GM12872 (cell line): ENCODE measurements around the gene LDB2.

ENCODE experiments used
- TF ChIP-seq, protein P1 (sequence below): IDR thresholded peaks from 3 replicates; pipeline ENCODE4 v1.5.1; 2011; ENCODE audit warnings: low read depth, mild to moderate bottlenecking, low read length, moderate library complexity; ENCODE audit not compliant: insufficient read depth

Gene LDB2

GRCh38 chr4:16916031-16916430 is 17.6 kb upstream of the LDB2 start:
- TF ChIP-seq, protein P1, sequence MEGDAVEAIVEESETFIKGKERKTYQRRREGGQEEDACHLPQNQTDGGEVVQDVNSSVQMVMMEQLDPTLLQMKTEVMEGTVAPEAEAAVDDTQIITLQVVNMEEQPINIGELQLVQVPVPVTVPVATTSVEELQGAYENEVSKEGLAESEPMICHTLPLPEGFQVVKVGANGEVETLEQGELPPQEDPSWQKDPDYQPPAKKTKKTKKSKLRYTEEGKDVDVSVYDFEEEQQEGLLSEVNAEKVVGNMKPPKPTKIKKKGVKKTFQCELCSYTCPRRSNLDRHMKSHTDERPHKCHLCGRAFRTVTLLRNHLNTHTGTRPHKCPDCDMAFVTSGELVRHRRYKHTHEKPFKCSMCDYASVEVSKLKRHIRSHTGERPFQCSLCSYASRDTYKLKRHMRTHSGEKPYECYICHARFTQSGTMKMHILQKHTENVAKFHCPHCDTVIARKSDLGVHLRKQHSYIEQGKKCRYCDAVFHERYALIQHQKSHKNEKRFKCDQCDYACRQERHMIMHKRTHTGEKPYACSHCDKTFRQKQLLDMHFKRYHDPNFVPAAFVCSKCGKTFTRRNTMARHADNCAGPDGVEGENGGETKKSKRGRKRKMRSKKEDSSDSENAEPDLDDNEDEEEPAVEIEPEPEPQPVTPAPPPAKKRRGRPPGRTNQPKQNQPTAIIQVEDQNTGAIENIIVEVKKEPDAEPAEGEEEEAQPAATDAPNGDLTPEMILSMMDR = no peak

DNA sequence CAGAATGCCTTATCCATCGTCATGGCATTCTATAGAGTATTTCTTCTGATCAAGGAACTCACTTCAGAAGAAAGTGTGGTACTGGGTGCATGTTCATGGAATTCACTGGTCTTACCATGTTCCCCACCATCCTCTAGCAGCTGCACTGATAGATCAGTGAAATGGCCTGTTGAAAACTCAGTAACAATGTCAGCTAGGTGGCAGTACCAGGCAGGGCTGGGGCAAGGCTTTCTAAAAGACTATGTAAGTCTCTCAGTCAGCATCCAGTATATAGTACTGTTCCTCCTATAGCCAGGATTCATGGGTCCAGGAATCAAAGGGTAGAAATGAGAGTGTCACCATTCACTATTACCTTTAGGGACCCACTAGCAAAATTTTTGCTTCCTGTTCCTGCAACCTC is 15.8 kb upstream of the LDB2 start:
- TF ChIP-seq, protein P1 = no peak

DNA sequence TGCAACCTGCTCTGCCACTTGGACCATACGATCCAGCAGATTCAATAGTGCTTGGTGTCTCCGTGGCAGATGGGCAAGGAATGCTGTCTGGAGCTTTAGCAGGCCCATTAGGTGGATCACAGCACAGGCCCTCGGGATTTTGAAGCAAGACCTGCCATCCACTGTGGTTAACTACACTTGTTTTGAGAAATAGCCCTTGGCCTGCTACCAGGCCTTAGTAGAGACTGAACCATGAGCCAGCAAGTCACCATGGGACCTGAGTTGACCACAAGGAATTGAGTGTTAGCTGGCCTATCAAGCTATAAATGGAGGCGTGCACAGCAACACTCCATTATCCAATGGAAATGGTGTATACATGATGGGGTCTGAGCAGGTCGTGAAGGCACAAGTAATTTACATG is 14.5 kb upstream of the LDB2 start:
- TF ChIP-seq, protein P1 = no peak

DNA sequence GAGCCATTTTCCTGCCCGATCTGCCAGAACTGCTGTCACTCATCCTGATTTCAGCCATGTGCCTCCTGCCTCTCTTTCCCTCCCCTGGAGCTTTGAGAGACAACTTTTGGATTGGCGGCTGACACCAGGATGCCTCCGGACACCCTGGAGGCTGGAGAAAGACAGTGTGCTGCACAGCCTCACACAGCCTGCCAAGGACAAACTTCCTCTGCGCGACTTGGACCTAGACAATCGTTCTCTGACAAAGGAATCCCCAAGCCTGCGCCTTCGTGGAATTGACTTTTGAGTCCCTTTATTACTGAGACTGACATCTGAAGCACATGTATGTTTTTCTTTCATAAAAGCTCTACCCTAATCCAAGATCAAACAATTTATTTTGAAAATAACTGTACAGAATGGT is 10.8 kb upstream of the LDB2 start:
- TF ChIP-seq, protein P1 = no peak

DNA sequence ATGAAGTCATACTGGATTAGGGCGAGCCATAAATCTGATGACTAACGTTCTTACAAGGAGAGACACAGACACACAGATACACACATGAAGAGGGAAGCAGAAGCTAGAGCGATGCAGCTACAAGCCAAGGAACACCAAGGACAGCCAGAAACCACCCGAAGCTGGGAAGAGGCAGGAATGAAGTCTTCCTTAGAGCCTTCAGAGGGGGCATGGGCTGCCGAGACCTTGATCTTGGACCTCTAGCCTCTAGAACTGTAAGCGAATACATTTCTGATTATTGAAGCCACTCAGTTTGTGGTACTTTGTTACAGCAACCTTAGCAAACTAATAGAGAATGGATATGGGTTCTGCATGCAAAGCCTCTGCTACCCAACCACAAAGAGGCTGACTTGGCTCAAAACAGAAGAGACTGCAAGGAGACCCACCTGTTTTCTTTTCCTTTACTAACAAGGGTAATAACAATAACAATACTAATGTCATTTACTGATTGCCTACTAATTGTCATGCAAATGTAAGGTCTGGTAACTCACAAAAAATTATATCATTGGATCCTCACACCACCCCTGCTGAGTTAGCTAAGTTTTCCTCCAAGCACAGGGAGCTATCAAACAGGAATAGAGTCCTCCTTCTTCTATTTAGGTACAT is 10.1 kb upstream of the LDB2 start:
- TF ChIP-seq, protein P1 = no peak

GRCh38 chr4:16900325-16900724 is 1.9 kb upstream of the LDB2 start:
- TF ChIP-seq, protein P1 = no peak

- TF ChIP-seq, protein P1 = no peak
Observed at GRCh38 chr4:16896881-16897750, 1.3 kb downstream of the LDB2 start.
